HepG2 (cell line): ENCODE results near the gene ZMIZ1. TPM values are rescaled to one million over a fixed set of nuclear protein-coding genes. Genes with fewer than 3 reads are reported as not detected.

ENCODE experiments used
- IRX3 ChIP-seq: sonication (generic); formaldehyde crosslinking; IDR thresholded peaks from 2 replicates; pipeline ENCODE4 v1.8.1; 2023; ENCODE audit warnings: mild to moderate bottlenecking, low read depth, missing genetic modification reagents, borderline replicate concordance
- NFKB2 ChIP-seq: sonication (generic); formaldehyde crosslinking; IDR thresholded peaks from 2 replicates; pipeline ENCODE4 v1.4.0; 2020; ENCODE audit warnings: missing genetic modification reagents, borderline replicate concordance
- SMAD9 ChIP-seq: sonication (generic); formaldehyde crosslinking; IDR thresholded peaks from 2 replicates; pipeline ENCODE4 v1.5.1; 2020; ENCODE audit warnings: mild to moderate bottlenecking, missing genetic modification reagents
- SRF ChIP-seq: IDR thresholded peaks from 2 replicates; pipeline ENCODE4 v1.6.1; 2011; ENCODE audit warnings: mild to moderate bottlenecking, low read depth, low read length, moderate library complexity
- TEAD3 ChIP-seq: optimal IDR thresholded peaks from 2 replicates; pipeline ENCODE3; 2016; ENCODE audit warnings: borderline replicate concordance
- ZIK1 ChIP-seq: sonication (generic); formaldehyde crosslinking; IDR thresholded peaks from 2 replicates; pipeline ENCODE4 v1.5.0; 2020; ENCODE audit warnings: mild to moderate bottlenecking, low read depth, missing genetic modification reagents, borderline replicate concordance
- ZMYM4 ChIP-seq: sonication (generic); formaldehyde crosslinking; IDR thresholded peaks from 2 replicates; pipeline ENCODE4 v1.8.1; 2023; ENCODE audit warnings: mild to moderate bottlenecking, missing genetic modification reagents
- ZNF331 ChIP-seq: sonication (generic); formaldehyde crosslinking; IDR thresholded peaks from 2 replicates; pipeline ENCODE4 v1.4.0; 2020; ENCODE audit warnings: missing genetic modification reagents
- ZNF547 ChIP-seq: sonication (generic); formaldehyde crosslinking; IDR thresholded peaks from 2 replicates; pipeline ENCODE4 v1.5.1; 2020; ENCODE audit warnings: mild to moderate bottlenecking, missing genetic modification reagents
- ZNF570 ChIP-seq: sonication (generic); formaldehyde crosslinking; IDR thresholded peaks from 2 replicates; pipeline ENCODE4 v1.4.0; 2020; ENCODE audit warnings: mild to moderate bottlenecking, missing genetic modification reagents, borderline replicate concordance
- ZNF839 ChIP-seq: sonication (generic); formaldehyde crosslinking; IDR thresholded peaks from 2 replicates; pipeline ENCODE4 v1.4.0; 2020; ENCODE audit warnings: missing genetic modification reagents, mild to moderate bottlenecking, borderline replicate concordance
- polyA plus RNA-seq, 8 experiments: library from polyadenylated mRNA; depleted of rRNA in 3 of 8; stranded (reverse) in 7 of 8; unstranded in 1 of 8; fragments of >200 nt; fragmentation: Illumina TruSeq in 4 of 8; extraction: Trizol in 4 of 8; gene quantifications; 2 replicates each; pipeline versions ENCODE4 v1.2.1 to v1.2.3, GENCODE V29; 2011 to 2016; ENCODE audit warnings: low read depth in 4 of 8, missing spikeins in 1 of 8, mixed read lengths in 1 of 8; ENCODE audit not compliant: insufficient read depth in 1 of 8
- total RNA-seq, 5 experiments: library from RNA; depleted of rRNA; stranded (reverse); fragments of >200 nt; fragmentation: Illumina TruSeq; extraction: Trizol; gene quantifications; 2 replicates each; pipeline ENCODE4 v1.2.3, GENCODE V29; 2016; ENCODE audit warnings: low read depth in 1 of 5
- TF ChIP-seq, protein P1 (sequence below), 2 experiments: sonication (generic) in 1 of 2; formaldehyde crosslinking in 1 of 2; IDR thresholded peaks; 2 replicates each; pipeline versions ENCODE4 v1.4.0 to v1.6.1; 2016 to 2020; ENCODE audit warnings: borderline replicate concordance in 1 of 2, low read depth in 1 of 2, mild to moderate bottlenecking in 1 of 2, missing genetic modification reagents in 1 of 2
- TF ChIP-seq, protein P2 (sequence below): sonication (generic); formaldehyde crosslinking; IDR thresholded peaks from 2 replicates; pipeline ENCODE4 v1.4.0; 2020; ENCODE audit warnings: missing genetic modification reagents
- TF ChIP-seq, protein P3 (sequence below): sonication (generic); formaldehyde crosslinking; IDR thresholded peaks from 2 replicates; pipeline ENCODE4 v1.5.0; 2020; ENCODE audit warnings: mild to moderate bottlenecking, missing genetic modification reagents, moderate library complexity
- TF ChIP-seq, protein P4 (sequence below): sonication (generic); formaldehyde crosslinking; IDR thresholded peaks from 2 replicates; pipeline ENCODE4 v1.4.0; 2020; ENCODE audit warnings: low read depth, mild to moderate bottlenecking, missing genetic modification reagents

The ZMIZ1 gene
- total and polyA plus RNA-seq, 2 of the 13 experiments (the other 11 are each of a cell fraction or from before 2014, with no cell fraction given), result 5.3 to 10.2 TPM

DNA sequence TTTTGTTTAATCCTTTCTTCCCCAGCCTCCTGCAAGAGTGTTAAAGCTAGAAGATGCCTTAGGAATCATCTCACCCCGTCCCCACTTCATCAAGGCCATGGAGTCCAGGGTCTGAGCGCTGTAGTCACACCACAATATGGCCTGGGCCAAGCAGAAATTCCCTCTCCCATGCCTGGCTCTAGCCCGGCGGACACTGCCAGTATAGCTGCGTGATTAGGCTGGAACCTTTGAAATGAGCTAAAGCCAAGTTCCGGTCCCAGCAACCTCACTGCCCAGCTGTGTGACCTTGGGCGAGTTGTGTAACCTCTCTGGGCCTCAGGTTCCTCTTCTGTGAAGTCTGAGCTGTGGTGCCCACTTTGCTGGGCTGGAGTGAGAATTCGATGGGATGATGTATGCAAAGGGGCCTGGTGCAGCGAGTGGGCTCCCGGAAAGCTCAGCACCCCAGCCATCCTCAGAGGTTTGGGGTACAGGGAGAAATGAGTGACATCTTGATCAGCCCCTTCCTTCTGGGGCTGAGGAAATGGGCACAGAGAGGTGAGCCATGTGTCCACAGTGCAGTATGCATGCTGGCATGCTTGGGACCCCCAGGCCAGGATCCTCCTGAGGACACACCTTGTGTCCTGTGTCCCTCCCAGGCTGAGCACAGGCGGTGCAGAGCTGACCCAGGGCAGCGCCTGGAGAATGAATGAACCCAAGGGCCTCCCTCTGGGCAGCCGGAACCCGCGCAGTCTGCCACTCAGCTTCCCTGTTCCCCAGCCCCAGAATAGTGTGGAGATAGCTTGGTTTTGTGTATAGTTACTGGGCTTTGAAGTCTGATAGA, 118.6 kb downstream of the ZMIZ1 start (continued):
- TF ChIP-seq, protein P1, sequence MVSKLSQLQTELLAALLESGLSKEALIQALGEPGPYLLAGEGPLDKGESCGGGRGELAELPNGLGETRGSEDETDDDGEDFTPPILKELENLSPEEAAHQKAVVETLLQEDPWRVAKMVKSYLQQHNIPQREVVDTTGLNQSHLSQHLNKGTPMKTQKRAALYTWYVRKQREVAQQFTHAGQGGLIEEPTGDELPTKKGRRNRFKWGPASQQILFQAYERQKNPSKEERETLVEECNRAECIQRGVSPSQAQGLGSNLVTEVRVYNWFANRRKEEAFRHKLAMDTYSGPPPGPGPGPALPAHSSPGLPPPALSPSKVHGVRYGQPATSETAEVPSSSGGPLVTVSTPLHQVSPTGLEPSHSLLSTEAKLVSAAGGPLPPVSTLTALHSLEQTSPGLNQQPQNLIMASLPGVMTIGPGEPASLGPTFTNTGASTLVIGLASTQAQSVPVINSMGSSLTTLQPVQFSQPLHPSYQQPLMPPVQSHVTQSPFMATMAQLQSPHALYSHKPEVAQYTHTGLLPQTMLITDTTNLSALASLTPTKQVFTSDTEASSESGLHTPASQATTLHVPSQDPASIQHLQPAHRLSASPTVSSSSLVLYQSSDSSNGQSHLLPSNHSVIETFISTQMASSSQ (IDR thresholded peaks at IDR 0.05; ENCODE audit: low read depth), result no peak
- TF ChIP-seq, protein P1 (CRISPR knock-in tag; IDR thresholded peaks at IDR 0.05; ENCODE audit: borderline replicate concordance), result no peak
- TF ChIP-seq IRX3 (CRISPR knock-in tag) (no peak), NFKB2 (CRISPR knock-in tag) (0 out of 2 replicates have a peak, but pooled peaks have one; percentile 36), SMAD9 (CRISPR knock-in tag) (no peak), ZNF331 (no peak), SRF (no peak), ZNF839 (CRISPR knock-in tag) (no peak), TEAD3 (no peak), ZIK1 (no peak), ZNF570 (CRISPR knock-in tag) (no peak), ZMYM4 (CRISPR knock-in tag) (no peak), ZNF547 (CRISPR knock-in tag) (no peak)
- TF ChIP-seq, protein P2, sequence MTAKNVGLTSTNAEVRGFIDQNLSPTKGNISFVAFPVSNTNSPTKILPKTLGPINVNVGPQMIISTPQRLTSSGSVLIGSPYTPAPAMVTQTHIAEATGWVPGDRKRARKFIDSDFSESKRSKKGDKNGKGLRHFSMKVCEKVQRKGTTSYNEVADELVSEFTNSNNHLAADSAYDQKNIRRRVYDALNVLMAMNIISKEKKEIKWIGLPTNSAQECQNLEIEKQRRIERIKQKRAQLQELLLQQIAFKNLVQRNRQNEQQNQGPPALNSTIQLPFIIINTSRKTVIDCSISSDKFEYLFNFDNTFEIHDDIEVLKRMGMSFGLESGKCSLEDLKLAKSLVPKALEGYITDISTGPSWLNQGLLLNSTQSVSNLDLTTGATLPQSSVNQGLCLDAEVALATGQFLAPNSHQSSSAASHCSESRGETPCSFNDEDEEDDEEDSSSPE (CRISPR knock-in tag), result no peak
- TF ChIP-seq, protein P3, sequence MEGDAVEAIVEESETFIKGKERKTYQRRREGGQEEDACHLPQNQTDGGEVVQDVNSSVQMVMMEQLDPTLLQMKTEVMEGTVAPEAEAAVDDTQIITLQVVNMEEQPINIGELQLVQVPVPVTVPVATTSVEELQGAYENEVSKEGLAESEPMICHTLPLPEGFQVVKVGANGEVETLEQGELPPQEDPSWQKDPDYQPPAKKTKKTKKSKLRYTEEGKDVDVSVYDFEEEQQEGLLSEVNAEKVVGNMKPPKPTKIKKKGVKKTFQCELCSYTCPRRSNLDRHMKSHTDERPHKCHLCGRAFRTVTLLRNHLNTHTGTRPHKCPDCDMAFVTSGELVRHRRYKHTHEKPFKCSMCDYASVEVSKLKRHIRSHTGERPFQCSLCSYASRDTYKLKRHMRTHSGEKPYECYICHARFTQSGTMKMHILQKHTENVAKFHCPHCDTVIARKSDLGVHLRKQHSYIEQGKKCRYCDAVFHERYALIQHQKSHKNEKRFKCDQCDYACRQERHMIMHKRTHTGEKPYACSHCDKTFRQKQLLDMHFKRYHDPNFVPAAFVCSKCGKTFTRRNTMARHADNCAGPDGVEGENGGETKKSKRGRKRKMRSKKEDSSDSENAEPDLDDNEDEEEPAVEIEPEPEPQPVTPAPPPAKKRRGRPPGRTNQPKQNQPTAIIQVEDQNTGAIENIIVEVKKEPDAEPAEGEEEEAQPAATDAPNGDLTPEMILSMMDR (CRISPR knock-in tag), result no peak
- TF ChIP-seq, protein P4, sequence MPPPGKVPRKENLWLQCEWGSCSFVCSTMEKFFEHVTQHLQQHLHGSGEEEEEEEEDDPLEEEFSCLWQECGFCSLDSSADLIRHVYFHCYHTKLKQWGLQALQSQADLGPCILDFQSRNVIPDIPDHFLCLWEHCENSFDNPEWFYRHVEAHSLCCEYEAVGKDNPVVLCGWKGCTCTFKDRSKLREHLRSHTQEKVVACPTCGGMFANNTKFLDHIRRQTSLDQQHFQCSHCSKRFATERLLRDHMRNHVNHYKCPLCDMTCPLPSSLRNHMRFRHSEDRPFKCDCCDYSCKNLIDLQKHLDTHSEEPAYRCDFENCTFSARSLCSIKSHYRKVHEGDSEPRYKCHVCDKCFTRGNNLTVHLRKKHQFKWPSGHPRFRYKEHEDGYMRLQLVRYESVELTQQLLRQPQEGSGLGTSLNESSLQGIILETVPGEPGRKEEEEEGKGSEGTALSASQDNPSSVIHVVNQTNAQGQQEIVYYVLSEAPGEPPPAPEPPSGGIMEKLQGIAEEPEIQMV (CRISPR knock-in tag), result no peak
